Right lobe of liver (tissue), 4 donors: ENCODE data around the gene ITPR3.

Source experiments
- POLR2A ChIP-seq: fragments of 450-650 bp; IDR thresholded peaks from one replicate; pipeline ENCODE4 v1.6.1; 2017; ENCODE audit warnings: antibody characterized with exemption, mild to moderate bottlenecking
- TF ChIP-seq, protein P1 (sequence below), 4 donors: fragments of 200-600 bp in 3 of 4; fragments of 450-650 bp in 1 of 4; IDR thresholded peaks; one replicate each; pipeline versions ENCODE4 v1.5.1 to v1.8.0; 2016 to 2022; ENCODE audit warnings: antibody characterized with exemption in 4 of 4, mild to moderate bottlenecking in 2 of 4
- donor health status: DM: no; HTN: no; CAD: no.
- donor health status: DM: no; HTN: no; CAD: no.
- donor health status: DM: no; HTN: yes; CAD: no.

DNA sequence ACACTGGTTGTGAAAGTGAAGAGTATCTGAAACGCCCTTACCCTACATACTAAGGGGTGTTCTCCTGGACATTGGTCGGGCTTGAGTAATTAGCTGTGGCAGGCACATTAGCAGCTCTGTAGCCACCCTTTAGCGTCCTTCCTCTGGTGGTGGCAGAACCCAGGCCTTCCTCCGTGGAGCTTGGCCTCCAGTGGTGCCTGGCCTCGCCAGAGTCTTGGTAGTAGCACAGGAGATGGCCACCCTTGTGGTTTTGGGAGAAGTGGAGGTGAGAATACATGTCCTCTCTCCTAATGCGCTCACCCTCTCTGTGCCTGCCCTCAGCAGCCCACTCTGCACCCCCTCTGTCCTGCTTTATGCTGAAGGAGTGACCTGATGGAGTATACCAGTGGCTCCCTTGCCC, 107.9 kb downstream of the ITPR3 start:
- TF ChIP-seq, protein P1, sequence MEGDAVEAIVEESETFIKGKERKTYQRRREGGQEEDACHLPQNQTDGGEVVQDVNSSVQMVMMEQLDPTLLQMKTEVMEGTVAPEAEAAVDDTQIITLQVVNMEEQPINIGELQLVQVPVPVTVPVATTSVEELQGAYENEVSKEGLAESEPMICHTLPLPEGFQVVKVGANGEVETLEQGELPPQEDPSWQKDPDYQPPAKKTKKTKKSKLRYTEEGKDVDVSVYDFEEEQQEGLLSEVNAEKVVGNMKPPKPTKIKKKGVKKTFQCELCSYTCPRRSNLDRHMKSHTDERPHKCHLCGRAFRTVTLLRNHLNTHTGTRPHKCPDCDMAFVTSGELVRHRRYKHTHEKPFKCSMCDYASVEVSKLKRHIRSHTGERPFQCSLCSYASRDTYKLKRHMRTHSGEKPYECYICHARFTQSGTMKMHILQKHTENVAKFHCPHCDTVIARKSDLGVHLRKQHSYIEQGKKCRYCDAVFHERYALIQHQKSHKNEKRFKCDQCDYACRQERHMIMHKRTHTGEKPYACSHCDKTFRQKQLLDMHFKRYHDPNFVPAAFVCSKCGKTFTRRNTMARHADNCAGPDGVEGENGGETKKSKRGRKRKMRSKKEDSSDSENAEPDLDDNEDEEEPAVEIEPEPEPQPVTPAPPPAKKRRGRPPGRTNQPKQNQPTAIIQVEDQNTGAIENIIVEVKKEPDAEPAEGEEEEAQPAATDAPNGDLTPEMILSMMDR (IDR thresholded peaks at IDR 0.05), result no peak
- TF ChIP-seq POLR2A, result no peak
